Common myeloid progenitor, CD34-positive (primary cell): Measurements from ENCODE around the gene ZNF524.

ENCODE experiments used
- CTCF ChIA-PET: fragments of 350-600 bp; sonication (Branson Sonifier 250); formaldehyde crosslinking; loops from one replicate; lab custom pipeline; 2021; ENCODE audit warnings: antibody characterized with exemption; lab: Charles Lee
- POLR2A ChIA-PET: fragments of 350-600 bp; sonication (Branson Sonifier 250); formaldehyde crosslinking; loops from one replicate; lab custom pipeline; 2021; ENCODE audit warnings: antibody characterized with exemption; lab: Charles Lee
- DNase-seq, 3 donors: peaks; one replicate each; pipeline versions ENCODE4 v3.0.0 to v3.0.0-alpha.2; 2013
- H3K27ac ChIP-seq, 2 experiments: 1 replicate in 1 of 2; 2 replicates in 1 of 2; pipeline ENCODE4 v1.7.0; 2013; ENCODE audit warnings: inconsistent platforms in 2 of 2, low read length in 2 of 2, mild to moderate bottlenecking in 2 of 2, low read depth in 1 of 2, moderate library complexity in 1 of 2; ENCODE audit not compliant: severe bottlenecking in 2 of 2, insufficient read depth in 1 of 2, poor library complexity in 1 of 2
- H3K27me3 ChIP-seq, 5 experiments: replicated peaks in 2 of 5; 1 replicate in 3 of 5; 2 replicates in 2 of 5; pipeline versions ENCODE4 v1.6.1 to v1.7.0; 2013; ENCODE audit warnings: low read length in 4 of 5, mild to moderate bottlenecking in 2 of 5, moderate library complexity in 2 of 5, inconsistent platforms in 1 of 5; ENCODE audit not compliant: insufficient read depth in 5 of 5, control insufficient read depth in 4 of 5
- H3K36me3 ChIP-seq, 4 experiments: 1 replicate in 2 of 4; 2 replicates in 2 of 4; pipeline versions ENCODE4 v1.6.1 to v1.7.0; 2013; ENCODE audit warnings: low read length in 3 of 4, control low read depth in 1 of 4, mild to moderate bottlenecking in 1 of 4; ENCODE audit not compliant: control insufficient read depth in 4 of 4, insufficient read depth in 4 of 4
- H3K4me1 ChIP-seq, 4 experiments: 1 replicate in 3 of 4; 2 replicates in 1 of 4; pipeline versions ENCODE4 v1.6.1 to v1.7.1; 2013; ENCODE audit warnings: low read length in 3 of 4, mild to moderate bottlenecking in 3 of 4, control low read depth in 1 of 4, inconsistent platforms in 1 of 4, moderate library complexity in 1 of 4; ENCODE audit not compliant: control insufficient read depth in 4 of 4, insufficient read depth in 4 of 4; ENCODE audit errors: control extremely low read depth in 1 of 4
- H3K4me3 ChIP-seq, 7 experiments: 1 replicate in 4 of 7; 2 replicates in 3 of 7; pipeline versions ENCODE4 v1.5.1 to v1.7.0; 2013; ENCODE audit warnings: mild to moderate bottlenecking in 7 of 7, low read length in 6 of 7, moderate library complexity in 6 of 7, inconsistent platforms in 2 of 7, low read depth in 2 of 7, control low read depth in 1 of 7; ENCODE audit not compliant: insufficient read depth in 4 of 7, control insufficient read depth in 1 of 7; ENCODE audit errors: extremely low read depth in 1 of 7
- H3K9me3 ChIP-seq, 5 experiments: 1 replicate in 4 of 5; 2 replicates in 1 of 5; pipeline versions ENCODE4 v1.6.1 to v1.7.1; 2013; ENCODE audit warnings: low read length in 4 of 5, mild to moderate bottlenecking in 2 of 5, inconsistent platforms in 1 of 5, low read depth in 1 of 5, moderate library complexity in 1 of 5; ENCODE audit not compliant: control insufficient read depth in 4 of 5, insufficient read depth in 2 of 5; ENCODE audit errors: control extremely low read depth in 1 of 5
- WGBS: methylation state at CpG from one replicate; pipeline ENCODE4 v1.1.5; 2013; ENCODE audit not compliant: insufficient coverage; 5-methylcytosine and 5-hydroxymethylcytosine counted together

ZNF524 gene

GRCh38 chr19:55647732-55648584, 47.9 kb downstream of the ZNF524 start, which contains the start of gene CCDC106:
CCDC106 (plus strand) TSS chr19:55648212; CDS start chr19:55649047, 835 bp downstream.
- 0% methylated on average over 50 of the region's 87 CpGs for WGBS
- ChIA-PET CTCF (interaction anchor here (0.7 to 9.2 kb wide), 4 partner anchors 14 to 28 kb away, joined by 3 to 128 read pairs (median 6); no protein-coding TSS in a partner anchor), POLR2A (interaction anchor here (0.6 to 1.5 kb wide), 4 partner anchors 9 to 1186 kb away, joined by 3 to 4 read pairs (median 4); no protein-coding TSS in a partner anchor)
- Histone ChIP-seq H3K27ac (peak within 1 kb of the TSS; percentile 14 to 83), H3K9me3 (no peaks in the 10 kb centered on the region), H3K4me3 (peak within 1 kb of the TSS; percentile 58 to 91 (median 83)), H3K27me3 (no peaks in the 10 kb centered on the region), H3K36me3 (peaks cover 0 to 36% (median 19%) of the 10 kb centered on the region in 4 experiments), H3K4me1 (peaks cover 5 to 42% (median 36%) of the 10 kb centered on the region in 4 experiments)
- peak; percentile 59 to 77 (median 62) for DNase-seq

- no peaks in the 10 kb centered on the region for H3K27me3 ChIP-seq
- no peaks in the 10 kb centered on the region for H3K9me3 ChIP-seq
- DNase-seq: no peak
- peak overlapping the region; percentile 58 to 91 (median 83) for H3K4me3 ChIP-seq
- H3K27ac ChIP-seq: peak overlapping the region in 1 of 2 experiments; percentile 83
- ChIA-PET POLR2A (no interaction called here), CTCF (interaction anchor here (1.8 to 9.2 kb wide), 2 partner anchors 15 to 43 kb away, joined by 5 to 128 read pairs; partner anchors contain the start of gene ZNF865)
- peaks cover 0 to 36% (median 19%) of the 10 kb centered on the region in 4 experiments for H3K36me3 ChIP-seq
- peaks cover 5 to 41% (median 34%) of the 10 kb centered on the region in 4 experiments for H3K4me1 ChIP-seq
- 9% methylated on average over 21 of the region's 25 CpGs for WGBS
These were observed 48.6 kb downstream of the ZNF524 start for GRCh38 chr19:55648585-55649267.

GRCh38 chr19:55649268-55650125, 49.4 kb downstream of the ZNF524 start:
- Histone ChIP-seq H3K36me3 (peaks cover 0 to 34% (median 19%) of the 10 kb centered on the region in 4 experiments), H3K4me1 (peaks cover 0 to 34% (median 28%) of the 10 kb centered on the region in 4 experiments), H3K4me3 (peak overlapping the region in 5 of 7 experiments; percentile 70 to 91 (median 84)), H3K9me3 (no peaks in the 10 kb centered on the region), H3K27ac (peak overlapping the region in 1 of 2 experiments; percentile 83), H3K27me3 (no peaks in the 10 kb centered on the region)
- DNase-seq: no peak
- 89% methylated on average over 10 of the region's 17 CpGs for WGBS
- ChIA-PET CTCF (interaction anchor here (1.8 to 9.2 kb wide), 2 partner anchors 15 to 44 kb away, joined by 5 to 128 read pairs; partner anchors contain the start of gene ZNF865), POLR2A (no interaction called here)

DNA sequence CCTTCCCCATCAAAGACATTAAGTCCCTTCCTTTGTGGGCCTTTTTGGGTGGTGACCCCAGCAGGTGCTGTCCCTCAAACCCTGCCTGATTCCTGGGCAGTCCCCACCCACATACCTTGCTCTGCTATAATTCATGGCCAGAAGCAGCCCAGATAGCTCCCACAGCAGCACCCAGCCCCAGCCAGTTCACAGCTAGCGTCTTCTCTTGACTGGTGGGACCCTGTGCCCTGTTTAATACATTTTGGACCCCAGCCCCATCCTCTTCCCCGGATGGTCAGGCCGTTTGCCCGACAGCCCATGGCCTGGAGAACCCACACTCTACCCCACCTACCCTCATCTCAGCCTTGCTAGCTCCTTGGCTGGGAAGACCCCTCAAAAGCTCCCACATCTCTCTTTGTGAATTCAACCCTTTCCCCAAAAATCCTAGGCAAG, 50.1 kb downstream of the ZNF524 start:
- H3K9me3 ChIP-seq: no peaks in the 10 kb centered on the region
- WGBS: 88% methylated on average over 1 of the region's 4 CpGs
- H3K27me3 ChIP-seq: no peaks in the 10 kb centered on the region
- peaks cover 0 to 28% (median 14%) of the 10 kb centered on the region in 4 experiments for H3K36me3 ChIP-seq
- CTCF ChIA-PET: interaction anchor here (1.8 to 9.2 kb wide), 2 partner anchors 16 to 44 kb away, joined by 5 to 128 read pairs; partner anchors contain the start of gene ZNF865
- POLR2A ChIA-PET: no interaction called here
- no peak for DNase-seq
- no peak overlapping the region for H3K4me3 ChIP-seq
- H3K27ac ChIP-seq: no peak overlapping the region
- peaks cover 0 to 29% (median 23%) of the 10 kb centered on the region in 4 experiments for H3K4me1 ChIP-seq

- ChIA-PET CTCF (interaction anchor here (1.8 to 9.2 kb wide), 2 partner anchors 17 to 45 kb away, joined by 5 to 128 read pairs; partner anchors contain the start of gene ZNF865), POLR2A (no interaction called here)
- Histone ChIP-seq H3K36me3 (peaks cover 0 to 23% (median 9%) of the 10 kb centered on the region in 4 experiments), H3K27ac (no peak overlapping the region), H3K4me1 (peaks cover under 1 to 30% (median 25%) of the 10 kb centered on the region in 4 experiments), H3K27me3 (no peaks in the 10 kb centered on the region), H3K9me3 (no peaks in the 10 kb centered on the region), H3K4me3 (no peak overlapping the region)
- no peak for DNase-seq
- 95% methylated on average over 13 of the region's 17 CpGs for WGBS
These were observed 50.6 kb downstream of the ZNF524 start for GRCh38 chr19:55650602-55651230.

- no peaks in the 10 kb centered on the region for H3K27me3 ChIP-seq
- WGBS: 95% methylated on average over 9 of the region's 18 CpGs
- no peak for DNase-seq
- CTCF ChIA-PET: no interaction called here
- POLR2A ChIA-PET: no interaction called here
- peaks cover 0 to 27% (median 9%) of the 10 kb centered on the region in 4 experiments for H3K36me3 ChIP-seq
- no peaks in the 10 kb centered on the region for H3K9me3 ChIP-seq
- H3K4me3 ChIP-seq: no peak overlapping the region
- H3K27ac ChIP-seq: no peak overlapping the region
- peaks cover 6 to 35% (median 30%) of the 10 kb centered on the region in 4 experiments for H3K4me1 ChIP-seq
These were observed 51.1 kb downstream of the ZNF524 start for GRCh38 chr19:55651236-55651635.
